HEK293T (cell line): ENCODE data around the gene MACROD2.

Experiments used
- CTCF ChIA-PET: fragments of 350-600 bp; formaldehyde crosslinking; extraction: SDS; loops from one replicate; lab custom pipeline; 2021; ENCODE audit warnings: antibody characterized with exemption, inconsistent platforms; lab: Yijun Ruan, JAX
- POLR2A ChIA-PET: fragments of 350-600 bp; formaldehyde crosslinking; extraction: SDS; loops from one replicate; lab custom pipeline; 2020; ENCODE audit warnings: antibody characterized with exemption, inconsistent platforms; lab: Yijun Ruan, JAX
- DNase-seq: peaks from one replicate; pipeline ENCODE4 v3.0.0; 2012; ENCODE audit warnings: mixed read lengths; ENCODE audit errors: extremely low spot score
- ARNT ChIP-seq: fragments of 450-650 bp; IDR thresholded peaks from 2 replicates; pipeline ENCODE4 v1.6.1; 2017; ENCODE audit warnings: mild to moderate bottlenecking
- BHLHE40 ChIP-seq: fragments of 450-650 bp; IDR thresholded peaks from 2 replicates; pipeline ENCODE4 v1.6.1; 2016; ENCODE audit warnings: mild to moderate bottlenecking, moderate library complexity, borderline replicate concordance
- CTBP1 ChIP-seq: fragments of 450-650 bp; IDR thresholded peaks from 2 replicates; pipeline ENCODE4 v1.6.1; 2016; ENCODE audit warnings: borderline replicate concordance
- ELF4 ChIP-seq: fragments of 450-650 bp; IDR thresholded peaks from 2 replicates; pipeline ENCODE4 v1.6.1; 2017; ENCODE audit warnings: antibody characterized with exemption
- FOXA1 ChIP-seq: fragments of 450-650 bp; IDR thresholded peaks from 2 replicates; pipeline ENCODE4 v1.6.1; 2016; ENCODE audit warnings: mild to moderate bottlenecking
- FOXK2 ChIP-seq: fragments of 450-650 bp; IDR thresholded peaks from 2 replicates; pipeline ENCODE4 v1.6.1; 2016; ENCODE audit warnings: mild to moderate bottlenecking
- FOXM1 ChIP-seq: fragments of 450-650 bp; IDR thresholded peaks from 2 replicates; pipeline ENCODE4 v1.6.1; 2017; ENCODE audit warnings: mild to moderate bottlenecking, borderline replicate concordance
- HDGF ChIP-seq: fragments of 450-650 bp; IDR thresholded peaks from 2 replicates; pipeline ENCODE4 v1.6.1; 2017; ENCODE audit warnings: antibody characterized with exemption, borderline replicate concordance
- L3MBTL2 ChIP-seq: fragments of 450-650 bp; conservative IDR thresholded peaks from 2 replicates; pipeline ENCODE4 v1.6.1; 2016; ENCODE audit warnings: mild to moderate bottlenecking
- LEF1 ChIP-seq: fragments of 450-650 bp; IDR thresholded peaks from 2 replicates; pipeline ENCODE4 v1.6.1; 2017; ENCODE audit warnings: mild to moderate bottlenecking, borderline replicate concordance
- NFRKB ChIP-seq: fragments of 450-650 bp; IDR thresholded peaks from 2 replicates; pipeline ENCODE4 v1.6.1; 2016; ENCODE audit warnings: mild to moderate bottlenecking, moderate library complexity
- SP1 ChIP-seq: fragments of 450-650 bp; IDR thresholded peaks from 2 replicates; pipeline ENCODE4 v1.6.1; 2017
- SUZ12 ChIP-seq: fragments of 450-650 bp; IDR thresholded peaks from 2 replicates; pipeline ENCODE4 v1.6.1; 2016; ENCODE audit warnings: mild to moderate bottlenecking
- TARDBP ChIP-seq: fragments of 450-650 bp; IDR thresholded peaks from 2 replicates; pipeline ENCODE4 v1.6.1; 2016
- ZNF384 ChIP-seq: fragments of 450-650 bp; IDR thresholded peaks from 2 replicates; pipeline ENCODE4 v1.6.1; 2016
- TF ChIP-seq, protein P1 (sequence below): fragments of 450-650 bp; IDR thresholded peaks from 2 replicates; pipeline ENCODE4 v1.6.1; 2016

Gene MACROD2

DNA sequence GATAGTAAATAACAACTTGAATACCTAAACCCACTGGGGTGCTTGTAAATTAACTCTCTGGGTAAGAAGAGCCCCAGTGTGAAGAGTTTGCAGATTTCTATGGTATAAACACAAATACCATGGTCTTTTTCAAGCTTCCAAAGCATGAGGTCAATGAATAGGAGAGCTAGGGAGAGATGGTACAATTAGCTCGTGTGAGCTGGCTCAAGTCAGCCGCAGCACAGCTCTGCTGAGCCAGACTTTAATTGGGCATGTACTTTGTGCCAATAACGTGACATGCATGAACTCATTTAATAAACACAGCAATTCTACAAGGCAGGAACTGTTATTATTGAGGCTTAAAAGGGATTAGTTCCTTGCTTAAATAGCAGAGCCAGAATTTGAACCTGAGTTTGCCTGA lies 1893.7 kb downstream of the MACROD2 start:
- POLR2A ChIA-PET: no interaction called here
- no peak for TF ChIP-seq SP1
- no peak for TF ChIP-seq ZNF384
- no peak for TF ChIP-seq FOXM1
- no peak for DNase-seq
- CTCF ChIA-PET: no interaction called here

GRCh38 chr20:15889514-15890256 lies 1894.4 kb downstream of the MACROD2 start:
- ChIA-PET POLR2A (no interaction called here), CTCF (no interaction called here)
- DNase-seq: no peak
- no peak for TF ChIP-seq ELF4
- TF ChIP-seq ZNF384: no peak
- no peak for TF ChIP-seq SUZ12
- no peak for TF ChIP-seq L3MBTL2
- no peak for TF ChIP-seq TARDBP
- no peak for TF ChIP-seq FOXK2
- no peak for TF ChIP-seq NFRKB
- TF ChIP-seq CTBP1: no peak
- no peak for TF ChIP-seq HDGF
- TF ChIP-seq, protein P1, sequence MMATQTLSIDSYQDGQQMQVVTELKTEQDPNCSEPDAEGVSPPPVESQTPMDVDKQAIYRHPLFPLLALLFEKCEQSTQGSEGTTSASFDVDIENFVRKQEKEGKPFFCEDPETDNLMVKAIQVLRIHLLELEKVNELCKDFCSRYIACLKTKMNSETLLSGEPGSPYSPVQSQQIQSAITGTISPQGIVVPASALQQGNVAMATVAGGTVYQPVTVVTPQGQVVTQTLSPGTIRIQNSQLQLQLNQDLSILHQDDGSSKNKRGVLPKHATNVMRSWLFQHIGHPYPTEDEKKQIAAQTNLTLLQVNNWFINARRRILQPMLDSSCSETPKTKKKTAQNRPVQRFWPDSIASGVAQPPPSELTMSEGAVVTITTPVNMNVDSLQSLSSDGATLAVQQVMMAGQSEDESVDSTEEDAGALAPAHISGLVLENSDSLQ: no peak
- no peak for TF ChIP-seq FOXM1
- TF ChIP-seq FOXA1: no peak
- TF ChIP-seq LEF1: no peak
- no peak for TF ChIP-seq BHLHE40

GRCh38 chr20:15890407-15890982 lies 1895.2 kb downstream of the MACROD2 start:
- DNase-seq: no peak
- CTCF ChIA-PET: no interaction called here

DNA sequence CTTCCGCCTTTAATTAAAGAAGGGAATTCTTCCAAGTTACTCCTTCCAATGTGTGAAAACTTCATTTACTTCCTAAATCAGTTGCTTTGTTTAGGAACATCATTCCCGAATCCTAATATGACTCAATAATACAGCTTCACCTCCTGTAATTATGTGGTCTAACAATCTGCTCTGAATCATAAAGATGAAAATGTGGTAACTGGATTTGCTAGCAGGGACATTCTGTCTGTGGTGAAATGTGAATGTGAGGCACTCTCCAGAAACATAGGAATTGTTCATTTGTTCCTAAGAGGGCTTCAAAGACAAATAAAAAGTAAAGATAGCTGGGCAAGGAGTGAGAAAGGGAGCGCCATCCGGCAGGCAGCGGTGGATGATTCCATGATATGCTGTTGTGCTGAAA lies 1899.8 kb downstream of the MACROD2 start:
- CTCF ChIA-PET: no interaction called here
- POLR2A ChIA-PET: no interaction called here
- no peak for TF ChIP-seq CTBP1
- no peak for TF ChIP-seq HDGF
- no peak for TF ChIP-seq SUZ12
- no peak for TF ChIP-seq ARNT
- no peak for TF ChIP-seq FOXM1
- no peak for TF ChIP-seq TARDBP
- TF ChIP-seq L3MBTL2: no peak
- TF ChIP-seq LEF1: no peak
- no peak for TF ChIP-seq FOXA1
- no peak for TF ChIP-seq NFRKB
- DNase-seq: no peak

More at GRCh38 chr20:15890407-15890982, 1895.2 kb downstream of the MACROD2 start:
- TF ChIP-seq SUZ12 (no peak), BHLHE40 (no peak), SP1 (no peak)
- POLR2A ChIA-PET: no interaction called here

GRCh38 chr20:15895560-15896084 lies 1900.3 kb downstream of the MACROD2 start:
- CTCF ChIA-PET: no interaction called here
- TF ChIP-seq FOXM1: no peak
- TF ChIP-seq SP1: no peak
- TF ChIP-seq CTBP1: no peak
- no peak for TF ChIP-seq LEF1

GRCh38 chr20:15899967-15900366 lies 1904.7 kb downstream of the MACROD2 start:
- TF ChIP-seq L3MBTL2: no peak
- TF ChIP-seq FOXA1: no peak
- no peak for TF ChIP-seq CTBP1
- TF ChIP-seq BHLHE40: no peak
- TF ChIP-seq SUZ12: no peak
- TF ChIP-seq TARDBP: no peak
- no peak for TF ChIP-seq HDGF
- TF ChIP-seq NFRKB: no peak
- TF ChIP-seq, protein P1: no peak
- no peak for TF ChIP-seq ZNF384
- TF ChIP-seq FOXM1: no peak
- TF ChIP-seq SP1: no peak
- TF ChIP-seq ELF4: no peak
- ChIA-PET CTCF (no interaction called here), POLR2A (no interaction called here)
- DNase-seq: no peak

More at GRCh38 chr20:15895560-15896084, 1900.3 kb downstream of the MACROD2 start:
- POLR2A ChIA-PET: no interaction called here
- no peak for DNase-seq

DNA sequence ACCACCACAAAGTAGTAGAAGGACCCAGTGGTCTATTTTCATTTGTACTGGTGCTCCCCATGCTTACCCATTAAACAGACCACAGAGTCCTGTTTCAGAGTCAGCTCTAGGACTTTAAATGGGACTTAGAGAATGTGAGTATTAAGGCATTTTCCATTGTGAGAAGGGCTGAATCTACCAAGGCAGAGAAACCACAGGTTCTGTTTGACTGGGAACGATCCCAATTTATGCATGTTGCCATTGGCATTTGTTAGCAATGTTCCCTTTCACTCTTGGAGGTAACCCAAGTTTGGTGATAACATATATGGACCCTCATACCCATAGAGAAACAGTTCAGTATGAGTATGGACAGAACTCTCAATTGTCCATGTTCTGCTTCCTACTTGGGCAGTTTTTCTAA lies 1905.1 kb downstream of the MACROD2 start:
- CTCF ChIA-PET: no interaction called here
- DNase-seq: no peak
- POLR2A ChIA-PET: no interaction called here
- TF ChIP-seq, protein P1: no peak
- no peak for TF ChIP-seq L3MBTL2
- TF ChIP-seq ELF4: no peak
- TF ChIP-seq FOXA1: no peak
- TF ChIP-seq CTBP1: no peak
- no peak for TF ChIP-seq NFRKB
- TF ChIP-seq SP1: no peak
- TF ChIP-seq SUZ12: no peak
- TF ChIP-seq ZNF384: no peak
- no peak for TF ChIP-seq BHLHE40
- TF ChIP-seq TARDBP: no peak
- no peak for TF ChIP-seq FOXK2
- no peak for TF ChIP-seq HDGF
- no peak for TF ChIP-seq LEF1
- no peak for TF ChIP-seq ARNT
- TF ChIP-seq FOXM1: no peak
